ENCODE measurements around the gene HSDL2. TPM values are rescaled to one million over a fixed set of nuclear protein-coding genes. Genes with fewer than 3 reads are reported as not detected.
A peak's percentile ranks its signal among the peaks of the same experiment; 100 is the strongest.

Gene HSDL2
- total RNA-seq, 4 donors from 2014 or later = 43.0 to 66.5 (median 60.9) TPM

DNA sequence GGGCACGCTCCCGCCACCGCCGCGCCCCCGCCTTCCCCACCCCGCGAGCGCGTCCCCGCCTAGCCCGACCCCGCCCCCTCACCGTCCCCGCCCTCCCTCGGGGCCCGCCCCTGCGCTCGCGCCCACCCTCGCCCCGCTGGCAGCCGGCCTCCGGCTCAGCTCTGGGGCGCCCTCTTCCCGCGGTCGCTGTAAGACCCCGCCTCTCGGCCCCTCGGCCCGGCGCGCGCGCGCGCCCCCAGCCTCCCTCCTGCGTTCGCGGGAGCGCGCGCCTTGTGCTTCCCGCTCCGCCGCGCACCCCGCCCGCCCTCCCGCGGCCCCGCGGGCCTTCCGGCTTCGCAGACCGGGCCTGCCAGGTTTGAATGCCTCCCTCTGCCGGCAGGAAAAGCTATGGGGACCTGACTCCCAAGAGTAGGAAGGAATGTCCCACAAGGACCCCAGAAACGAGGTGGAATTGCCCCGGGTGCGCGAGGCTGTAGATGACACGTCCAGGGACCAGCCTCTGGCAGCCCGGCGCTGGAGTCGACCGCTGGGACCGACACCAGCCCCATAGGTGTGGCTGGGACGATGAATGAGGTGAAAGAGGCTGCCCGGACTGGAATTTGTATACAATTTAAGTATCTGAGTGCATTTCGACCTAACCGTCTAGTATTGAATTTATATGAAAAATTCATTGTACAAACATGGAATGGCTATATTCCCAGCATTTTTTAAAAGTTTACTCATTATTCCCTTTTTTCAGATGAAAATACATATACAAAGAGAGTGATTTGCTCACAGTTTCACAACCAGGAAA, 46.1 kb upstream of the HSDL2 start:
- 0% methylated on average over 3 to 14 of the region's 72 CpGs for WGBS, 2 donors (ENCODE audit: low coverage in 1 of 2)
- H3K36me3 ChIP-seq = no peaks in the 10 kb centered on the region
- no peaks in the 10 kb centered on the region for H3K27me3 ChIP-seq
- H3K27ac ChIP-seq = peak overlapping the region; percentile 96 to 100 (median 98)
- TF ChIP-seq EP300 (IDR thresholded peaks at IDR 0.05) = no peak
- TF ChIP-seq, protein P1, sequence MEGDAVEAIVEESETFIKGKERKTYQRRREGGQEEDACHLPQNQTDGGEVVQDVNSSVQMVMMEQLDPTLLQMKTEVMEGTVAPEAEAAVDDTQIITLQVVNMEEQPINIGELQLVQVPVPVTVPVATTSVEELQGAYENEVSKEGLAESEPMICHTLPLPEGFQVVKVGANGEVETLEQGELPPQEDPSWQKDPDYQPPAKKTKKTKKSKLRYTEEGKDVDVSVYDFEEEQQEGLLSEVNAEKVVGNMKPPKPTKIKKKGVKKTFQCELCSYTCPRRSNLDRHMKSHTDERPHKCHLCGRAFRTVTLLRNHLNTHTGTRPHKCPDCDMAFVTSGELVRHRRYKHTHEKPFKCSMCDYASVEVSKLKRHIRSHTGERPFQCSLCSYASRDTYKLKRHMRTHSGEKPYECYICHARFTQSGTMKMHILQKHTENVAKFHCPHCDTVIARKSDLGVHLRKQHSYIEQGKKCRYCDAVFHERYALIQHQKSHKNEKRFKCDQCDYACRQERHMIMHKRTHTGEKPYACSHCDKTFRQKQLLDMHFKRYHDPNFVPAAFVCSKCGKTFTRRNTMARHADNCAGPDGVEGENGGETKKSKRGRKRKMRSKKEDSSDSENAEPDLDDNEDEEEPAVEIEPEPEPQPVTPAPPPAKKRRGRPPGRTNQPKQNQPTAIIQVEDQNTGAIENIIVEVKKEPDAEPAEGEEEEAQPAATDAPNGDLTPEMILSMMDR (IDR thresholded peaks at IDR 0.05) = peak; percentile 52 to 80 (median 58)
- peak overlapping the region; percentile 82 to 100 for H3K4me3 ChIP-seq
- peak; percentile 96 for ATAC-seq
- H3K4me1 ChIP-seq = peaks cover 0 to 35% (median 0%) of the 10 kb centered on the region in 3 donors
- no peaks in the 10 kb centered on the region for H3K9me3 ChIP-seq

DNA sequence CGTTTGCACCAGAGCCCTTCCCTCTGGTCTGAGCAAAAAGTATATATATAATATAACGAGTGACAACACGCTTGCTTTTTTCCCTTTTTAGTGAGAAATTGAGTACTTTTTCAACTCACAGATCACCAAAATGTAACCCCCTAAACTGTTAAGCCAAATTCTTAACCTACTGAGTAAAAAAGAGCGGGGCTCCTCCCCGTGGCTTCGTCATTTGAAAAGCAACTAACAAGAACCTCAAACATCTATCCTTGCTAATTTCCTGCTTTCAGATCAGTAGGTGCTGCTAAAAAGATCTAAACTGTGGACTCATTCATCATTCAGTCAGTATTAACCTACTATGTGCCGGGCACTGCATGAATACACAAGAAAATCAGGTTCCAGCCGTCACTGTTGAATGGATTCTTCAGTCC, 45.5 kb upstream of the HSDL2 start:
- WGBS, 2 donors (ENCODE audit: low coverage in 1 of 2) = 9 to 12% methylated on average over 8 of the region's 8 CpGs
- Histone ChIP-seq H3K9me3 (no peaks in the 10 kb centered on the region), H3K4me3 (peak overlapping the region; percentile 67 to 100), H3K4me1 (peaks cover 0 to 35% (median 0%) of the 10 kb centered on the region in 3 donors), H3K36me3 (no peaks in the 10 kb centered on the region), H3K27ac (peak overlapping the region; percentile 82 to 100 (median 98)), H3K27me3 (no peaks in the 10 kb centered on the region)
- no peak for ATAC-seq
- TF ChIP-seq POLR2A (IDR thresholded peaks at IDR 0.05) = no peak
- TF ChIP-seq, protein P1 (IDR thresholded peaks at IDR 0.05) = no peak
- no peak for TF ChIP-seq EP300 (IDR thresholded peaks at IDR 0.05)
- no peak for TF ChIP-seq POLR2AphosphoS5 (IDR thresholded peaks at IDR 0.05)

DNA sequence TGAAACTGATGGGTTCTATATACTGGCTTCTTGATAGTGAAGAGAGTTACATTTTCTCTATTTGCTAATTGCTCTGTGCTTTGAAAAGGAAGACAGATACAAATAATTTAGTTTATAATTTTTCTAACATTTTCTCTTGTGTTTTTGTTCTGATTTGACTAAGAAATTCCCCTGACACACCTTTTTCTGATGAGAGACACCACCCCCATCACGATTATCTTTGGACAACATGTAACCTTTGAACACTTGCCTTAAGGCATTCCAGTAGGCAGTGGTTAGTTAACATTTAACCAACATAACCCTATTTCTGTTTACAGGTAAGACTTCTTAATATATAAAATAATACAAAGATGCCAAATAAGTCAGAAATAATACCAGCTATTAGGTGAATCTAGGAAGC, 42.4 kb upstream of the HSDL2 start:
- Histone ChIP-seq H3K9me3 (no peaks in the 10 kb centered on the region), H3K4me3 (no peak overlapping the region), H3K4me1 (peaks cover 0 to 10% (median 0%) of the 10 kb centered on the region in 3 donors), H3K36me3 (no peaks in the 10 kb centered on the region), H3K27me3 (peaks cover 3% of the 10 kb centered on the region), H3K27ac (no peak overlapping the region)
- ATAC-seq = no peak
- TF ChIP-seq POLR2A (IDR thresholded peaks at IDR 0.05) (no peak), EP300 (IDR thresholded peaks at IDR 0.05) (no peak), POLR2AphosphoS5 (IDR thresholded peaks at IDR 0.05) (no peak)
- TF ChIP-seq, protein P1 (IDR thresholded peaks at IDR 0.05) = no peak
- WGBS, 2 donors (ENCODE audit: low coverage in 1 of 2) = 71 to 75% methylated on average over 1 of the region's 1 CpG

DNA sequence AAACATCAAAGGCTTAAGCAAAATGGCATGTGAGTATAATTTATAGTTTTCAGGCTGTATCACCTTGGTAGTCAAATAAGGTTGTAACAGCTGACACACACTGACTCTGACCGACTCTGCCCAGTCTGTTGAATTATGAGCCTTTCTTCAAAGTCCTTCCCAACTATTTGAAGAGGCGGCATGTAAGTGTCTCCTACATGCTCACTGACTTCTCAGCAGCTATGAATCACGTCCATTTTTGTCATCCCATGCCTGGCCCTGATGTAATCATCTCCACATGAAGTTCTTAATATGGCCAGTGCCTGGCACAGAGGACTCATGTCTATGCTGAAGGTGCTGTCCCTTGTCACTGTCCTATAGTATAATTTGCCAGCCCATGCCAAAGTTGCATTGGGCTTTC, 41.3 kb upstream of the HSDL2 start:
- Histone ChIP-seq H3K4me3 (no peak overlapping the region), H3K27me3 (peaks cover 3% of the 10 kb centered on the region), H3K27ac (no peak overlapping the region), H3K4me1 (peaks cover 0 to 10% (median 0%) of the 10 kb centered on the region in 3 donors), H3K9me3 (no peaks in the 10 kb centered on the region), H3K36me3 (no peaks in the 10 kb centered on the region)
- ATAC-seq = no peak
- WGBS, 2 donors (ENCODE audit: low coverage in 1 of 2) = 50 to 65% methylated on average over 3 of the region's 3 CpGs
- TF ChIP-seq POLR2A (IDR thresholded peaks at IDR 0.05) = no peak

DNA sequence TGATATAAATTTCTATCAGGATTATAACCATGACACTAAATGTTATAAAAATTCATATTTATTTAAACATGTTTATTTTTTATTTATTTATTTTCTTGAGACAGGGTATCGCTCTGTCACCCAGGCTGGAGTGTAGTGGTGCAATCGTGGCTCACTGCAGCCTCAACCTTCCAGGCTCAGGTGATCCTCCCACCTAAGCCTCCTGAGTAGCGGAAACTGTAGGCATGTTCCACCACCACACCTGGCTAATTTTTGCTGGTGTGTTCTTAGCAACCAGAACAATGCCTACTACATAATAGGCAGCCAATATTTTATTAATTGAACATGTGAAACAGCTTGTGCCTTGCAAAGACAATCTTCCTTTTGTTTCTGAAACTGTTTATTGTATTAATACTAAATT, 40.0 kb upstream of the HSDL2 start:
- no peak for ATAC-seq
- H3K27ac ChIP-seq = no peak overlapping the region
- no peaks in the 10 kb centered on the region for H3K9me3 ChIP-seq
- H3K4me3 ChIP-seq = no peak overlapping the region
- TF ChIP-seq POLR2AphosphoS5 (IDR thresholded peaks at IDR 0.05) (no peak), EP300 (IDR thresholded peaks at IDR 0.05) (no peak), POLR2A (IDR thresholded peaks at IDR 0.05) (no peak)
- TF ChIP-seq, protein P1 (IDR thresholded peaks at IDR 0.05) = no peak
- peaks cover 0 to under 1% (median 0%) of the 10 kb centered on the region in 3 donors for H3K4me1 ChIP-seq
- no peaks in the 10 kb centered on the region for H3K36me3 ChIP-seq
- 90 to 97% methylated on average over 2 to 3 of the region's 3 CpGs for WGBS, 2 donors (ENCODE audit: low coverage in 1 of 2)
- H3K27me3 ChIP-seq = peaks cover 3% of the 10 kb centered on the region

Measured in gastroesophageal sphincter (tissue), 4 donors.